HG02678 (cell line): ENCODE measurements around the gene GRID2.
"Not testable (repeated sequence)": the region's sequence is repeated elsewhere in the genome, so short reads cannot be mapped to it uniquely, and the experiment has no call there.

Source experiments
- ATAC-seq: cut with Tn5 transposase; IDR thresholded peaks from one replicate; pipeline ENCODE4 v1.9.1; 2021; ENCODE audit warnings: mild to moderate bottlenecking, moderate library complexity; ENCODE audit not compliant: unreplicated experiment

GRID2 gene

DNA sequence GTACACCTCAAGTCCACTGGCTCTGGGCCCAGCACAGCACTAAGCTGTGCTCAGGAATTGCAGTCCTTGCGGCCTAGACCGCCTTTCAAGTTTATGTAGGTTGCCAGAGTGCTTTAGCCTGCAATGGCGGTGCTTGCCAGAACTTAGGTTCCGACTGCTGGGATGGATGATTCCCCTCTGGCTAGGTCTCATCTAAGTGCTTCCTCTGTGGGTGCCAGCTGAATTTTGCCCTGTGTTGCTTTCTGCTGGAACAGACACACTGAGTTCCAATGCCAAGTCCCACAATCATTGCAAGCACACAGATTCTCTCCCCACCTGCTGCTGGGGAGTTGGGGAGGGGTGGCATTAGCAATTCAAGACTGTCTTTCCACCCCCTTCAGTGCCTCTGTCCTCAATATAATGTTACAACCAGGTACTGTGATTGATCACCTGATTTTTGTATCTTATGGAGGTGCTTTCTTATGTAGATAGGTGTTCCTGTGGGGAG, 129.5 kb downstream of the GRID2 start:
- no peak for ATAC-seq

DNA sequence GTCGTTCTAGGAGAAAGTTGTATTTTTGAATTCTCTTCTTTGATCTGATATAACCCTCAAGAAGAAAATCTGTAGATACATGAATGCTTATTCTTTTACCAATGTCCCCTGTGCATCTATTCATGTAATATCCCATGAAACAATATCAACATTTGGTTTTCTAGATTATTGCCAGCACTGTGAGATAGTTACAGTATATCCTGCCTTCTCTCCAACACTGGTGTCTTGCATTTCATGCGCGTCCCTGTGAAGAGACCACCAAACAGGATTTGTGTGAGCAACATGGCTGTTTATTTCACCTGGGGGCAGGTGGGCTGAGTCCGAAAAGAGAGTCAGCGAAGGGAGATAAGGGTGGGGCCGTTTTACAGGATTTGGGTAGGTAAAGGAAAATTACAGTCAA, 135.0 kb downstream of the GRID2 start:
- ATAC-seq = not testable (repeated sequence)

DNA sequence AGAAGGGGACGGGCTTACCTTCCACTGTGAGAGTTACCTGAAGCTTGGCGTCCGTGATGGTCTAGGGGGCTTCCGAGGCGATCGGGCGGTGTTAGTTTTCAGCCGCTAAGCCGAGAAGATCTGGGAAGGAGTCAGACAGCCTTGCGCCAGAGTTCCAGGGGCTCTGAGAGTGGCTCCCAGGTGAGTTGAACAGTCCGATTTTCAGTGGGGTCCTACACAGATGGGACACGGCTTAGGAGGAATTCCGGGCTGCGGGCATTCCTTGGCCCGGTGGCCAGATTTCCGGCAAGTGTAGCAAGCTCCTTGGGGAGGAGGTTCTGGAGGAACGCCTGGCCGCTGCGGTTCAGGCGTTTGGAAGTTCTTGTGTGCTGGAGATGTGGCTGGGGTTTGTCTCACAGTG, 138.4 kb downstream of the GRID2 start:
- not testable (repeated sequence) for ATAC-seq

DNA sequence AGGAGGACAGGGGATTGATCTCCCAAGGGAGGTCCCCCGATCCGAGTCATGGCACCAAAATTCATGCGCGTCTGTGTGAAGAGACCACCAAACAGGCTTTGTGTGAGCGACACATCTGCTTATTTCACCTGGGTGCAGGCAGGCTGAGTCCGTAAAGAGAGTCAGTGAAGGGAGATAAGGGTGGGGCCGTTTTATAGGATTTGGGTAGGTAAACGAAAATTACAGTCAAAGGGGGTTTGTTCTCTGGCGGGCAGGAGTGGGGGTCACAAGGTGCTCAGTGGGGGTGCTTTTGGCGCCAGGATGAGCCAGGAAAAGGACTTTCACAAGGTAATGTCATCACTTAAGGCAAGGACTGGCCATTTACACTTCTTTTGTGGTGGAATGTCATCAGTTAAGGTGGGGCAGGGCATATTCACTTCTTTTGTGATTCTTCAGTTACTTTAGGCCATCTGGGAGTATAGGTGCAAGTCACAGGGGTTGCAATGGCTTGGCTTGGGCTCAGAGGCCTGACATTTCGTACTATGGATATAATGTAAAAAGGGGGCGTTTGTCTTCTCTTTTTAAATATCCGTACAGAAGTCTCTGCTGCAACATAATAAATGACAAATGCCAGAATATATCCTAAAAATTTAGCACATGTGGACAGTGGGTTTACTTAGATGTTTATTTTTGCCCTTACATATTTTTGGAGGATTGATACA, 140.5 kb downstream of the GRID2 start:
- ATAC-seq = not testable (repeated sequence)

DNA sequence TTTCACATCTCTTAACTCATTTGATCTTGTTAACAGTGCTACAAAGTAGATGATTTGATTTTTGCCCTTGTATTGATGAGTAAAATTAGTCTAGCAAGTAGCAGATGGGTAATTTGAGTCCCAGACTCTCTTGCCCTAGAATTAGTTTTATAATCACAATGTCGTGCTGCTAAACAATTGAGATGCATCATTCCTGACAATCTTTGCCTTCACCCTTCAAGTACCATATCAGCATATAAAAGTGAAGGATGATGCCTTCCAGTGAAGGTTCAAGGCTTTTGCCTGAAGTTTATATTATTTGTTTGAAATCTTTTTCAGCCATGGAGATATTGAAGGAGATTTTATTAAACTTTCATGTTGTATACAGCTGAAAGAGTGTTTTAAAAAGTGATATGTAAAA, 141.4 kb downstream of the GRID2 start:
- no peak for ATAC-seq

DNA sequence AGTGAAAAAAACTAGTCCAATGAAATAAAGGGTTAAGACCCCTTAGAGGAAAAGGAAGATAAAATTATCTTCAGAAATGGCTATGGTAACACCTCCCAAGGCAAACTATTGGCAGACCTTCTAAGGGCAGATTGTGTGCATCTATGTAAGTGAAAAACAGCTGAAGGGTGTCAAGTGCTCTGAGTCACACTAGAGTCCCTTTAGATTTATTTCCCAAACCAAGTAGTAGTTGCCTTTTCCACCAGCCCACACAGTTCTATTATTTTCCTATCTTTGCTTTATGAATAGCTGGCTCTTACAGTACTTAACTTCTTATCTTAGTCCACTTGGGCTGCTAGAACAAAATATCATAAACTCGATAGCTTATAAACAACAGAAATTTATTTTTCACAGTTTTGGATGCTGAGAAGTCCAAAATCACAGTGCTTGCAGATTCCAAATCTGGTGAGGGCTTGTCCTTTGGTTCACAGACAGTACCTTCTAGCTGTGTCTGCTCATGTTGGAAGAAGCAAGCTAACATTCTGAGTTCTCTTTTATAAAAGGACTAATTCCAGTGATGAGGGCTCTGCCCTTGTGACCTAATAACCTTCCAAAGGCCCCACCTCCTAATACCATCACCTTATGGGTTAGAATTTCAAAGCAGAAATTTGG, 143.6 kb downstream of the GRID2 start:
- ATAC-seq = no peak

DNA sequence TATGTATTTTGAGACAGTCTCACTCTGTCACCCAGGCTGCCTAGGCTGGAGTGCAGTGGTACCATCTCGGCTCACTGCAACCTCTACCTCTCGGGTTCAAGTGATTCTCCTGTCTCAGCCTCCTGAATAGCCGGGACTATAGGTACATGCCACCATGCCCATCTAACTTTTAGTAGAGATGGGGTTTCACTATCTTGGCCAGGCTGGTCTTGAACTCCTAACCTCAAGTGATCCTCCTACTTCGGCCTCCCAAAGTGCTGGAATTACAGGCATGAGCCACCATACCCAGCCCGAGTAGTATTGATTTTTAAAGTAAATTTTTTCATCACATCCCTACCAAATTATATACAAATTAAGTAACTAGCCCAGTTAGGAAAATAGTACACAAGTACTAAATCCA, 144.4 kb downstream of the GRID2 start:
- not testable (repeated sequence) for ATAC-seq

DNA sequence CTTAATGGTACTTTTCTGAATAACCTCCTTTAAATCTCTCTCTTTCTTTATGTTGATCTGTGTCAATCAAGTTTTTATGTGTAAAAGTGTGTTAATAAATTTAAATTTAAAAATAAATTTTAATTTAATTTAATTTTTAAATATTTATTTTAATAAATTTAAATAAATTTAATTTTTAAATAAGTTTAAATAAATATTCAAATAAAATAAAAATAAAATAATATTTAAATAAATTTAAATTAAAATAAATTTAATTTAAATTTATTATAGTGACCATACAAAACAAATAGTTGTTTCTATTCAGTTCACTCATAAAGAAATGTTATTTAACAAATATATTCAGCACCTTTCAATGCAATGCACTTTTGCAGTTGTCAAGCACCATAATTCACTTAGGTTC, 146.9 kb downstream of the GRID2 start:
- no peak for ATAC-seq

DNA sequence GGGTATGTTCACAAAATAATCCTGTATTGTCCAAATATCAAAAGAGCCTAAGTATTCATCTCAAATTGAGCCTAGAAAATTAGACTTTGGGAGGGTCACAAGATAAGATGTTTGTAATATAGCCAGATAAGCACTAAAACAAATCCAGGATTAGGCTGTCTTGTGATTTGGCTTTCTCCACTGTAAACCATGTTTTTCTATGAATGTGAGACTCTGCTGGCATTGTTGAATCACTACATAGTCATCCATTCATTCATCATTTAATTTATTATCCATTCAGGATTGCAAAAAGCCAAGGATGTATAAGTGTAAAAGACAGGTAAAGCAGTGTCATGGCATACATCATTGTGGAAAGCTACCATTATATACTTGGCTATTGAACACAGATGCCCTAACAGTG, 148.0 kb downstream of the GRID2 start:
- no peak for ATAC-seq

DNA sequence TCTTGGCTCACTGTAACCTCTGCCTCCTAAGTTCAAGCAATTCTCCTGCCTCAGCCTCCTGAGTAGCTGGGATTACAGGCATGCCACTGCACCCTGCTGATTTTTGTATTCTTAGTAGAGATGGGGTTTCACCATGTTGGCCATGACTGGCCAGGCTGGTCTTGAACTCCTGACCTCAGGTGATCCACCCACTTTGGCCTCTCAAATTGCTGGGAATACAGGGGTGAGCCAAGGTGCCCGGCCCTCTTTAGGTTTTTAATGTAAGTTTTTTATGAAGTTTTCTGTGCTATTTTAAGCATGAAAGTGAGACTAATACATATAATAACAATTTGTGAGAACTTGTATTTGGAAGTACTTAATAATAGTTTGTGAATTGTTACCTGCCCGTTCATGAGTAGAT, 148.6 kb downstream of the GRID2 start:
- not testable (repeated sequence) for ATAC-seq

DNA sequence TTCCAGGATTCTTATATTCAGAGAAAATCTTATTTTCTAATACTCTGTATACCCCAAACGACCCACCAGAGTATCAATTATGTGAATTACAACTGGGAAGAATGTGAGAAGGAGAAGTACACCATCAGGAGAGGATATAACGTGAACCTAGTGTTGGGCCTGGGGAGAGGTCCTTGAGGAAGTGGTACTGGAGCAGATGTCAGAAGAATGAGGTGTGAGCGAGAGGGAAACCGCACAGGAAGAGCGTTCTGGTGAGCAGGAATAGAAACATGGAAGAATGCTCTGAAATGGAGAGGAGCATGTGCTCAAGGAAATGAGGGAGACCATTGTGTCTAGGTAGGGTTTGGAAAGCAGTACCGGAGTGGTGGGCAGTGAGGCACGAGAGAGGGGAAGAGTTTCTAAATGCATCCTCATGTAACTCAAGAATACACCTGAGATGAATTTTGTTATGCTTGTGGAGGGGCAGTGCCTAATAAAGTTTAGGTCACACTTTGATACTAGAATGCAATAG, 151.6 kb downstream of the GRID2 start:
- no peak for ATAC-seq

DNA sequence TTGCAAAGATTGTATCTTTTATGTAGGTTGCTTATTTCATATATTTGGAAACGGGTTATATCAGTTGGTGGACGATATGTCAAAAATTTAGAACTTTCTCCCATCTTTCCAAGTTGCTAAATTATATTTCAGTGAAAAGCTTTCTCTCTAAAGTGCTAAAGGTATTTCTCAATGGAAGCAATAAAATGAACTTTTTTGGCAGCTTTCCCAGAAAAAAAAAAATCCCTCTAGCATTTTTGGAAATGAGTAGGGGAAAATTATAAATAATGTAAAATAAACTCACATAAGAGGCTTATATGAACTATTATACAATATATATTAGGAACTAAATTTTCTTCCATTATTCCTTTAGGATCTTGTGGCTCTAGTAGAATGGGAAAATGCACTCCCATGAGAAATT, 152.2 kb downstream of the GRID2 start:
- ATAC-seq = no peak

DNA sequence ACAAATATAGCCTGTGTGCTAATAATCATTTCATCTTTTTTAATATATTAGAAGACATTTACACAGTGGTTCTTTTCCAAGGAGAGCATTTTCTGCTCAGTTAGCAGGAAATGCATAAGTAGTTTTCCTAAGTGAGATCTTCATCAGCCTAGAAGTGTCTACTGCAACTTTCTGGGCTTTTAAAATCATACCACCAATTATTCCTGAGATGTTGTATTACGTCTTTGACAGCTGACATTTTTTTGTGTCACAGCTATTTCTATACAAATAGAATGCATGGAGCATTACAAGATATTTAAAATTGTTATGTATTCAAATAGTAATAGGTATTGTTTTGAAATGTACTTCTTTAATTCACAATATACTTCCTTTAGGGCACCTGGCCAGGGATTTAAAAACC, 158.0 kb downstream of the GRID2 start:
- ATAC-seq = no peak

DNA sequence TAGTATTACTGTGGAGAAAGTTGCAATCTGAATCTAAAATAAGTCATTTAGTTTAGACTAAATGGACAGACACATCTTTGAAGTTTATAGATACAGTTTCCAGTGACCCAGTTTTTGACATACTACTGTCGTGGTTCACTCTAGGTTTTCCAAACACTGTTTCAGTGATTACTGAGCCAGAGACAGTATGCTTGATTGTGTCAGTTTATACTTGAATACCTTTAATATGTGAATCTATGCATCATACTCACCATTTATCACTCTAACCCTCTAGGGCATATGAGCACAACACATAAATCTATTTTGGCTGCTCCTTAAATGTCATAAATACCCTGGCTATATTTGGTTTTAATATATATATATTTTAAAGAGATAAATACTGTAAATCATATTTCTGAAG, 173.5 kb downstream of the GRID2 start:
- ATAC-seq = no peak

DNA sequence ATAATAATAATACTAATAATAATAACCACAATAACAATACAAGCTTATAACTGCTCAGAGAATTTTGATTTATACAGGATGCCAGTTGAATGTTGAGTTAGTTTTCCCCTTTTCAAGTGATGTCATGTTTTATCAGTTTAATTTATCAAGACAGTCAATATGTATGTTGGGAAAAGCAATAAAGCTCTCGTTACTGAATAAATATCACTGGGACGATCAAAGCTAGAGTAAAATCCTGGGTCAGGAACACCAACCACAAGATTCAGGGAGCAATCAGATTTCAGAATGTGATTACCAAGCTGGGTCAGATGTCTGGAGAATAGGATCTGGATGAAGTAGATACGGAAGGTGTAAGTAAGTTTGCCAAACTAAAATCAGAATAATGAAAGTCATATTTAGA, 179.6 kb downstream of the GRID2 start:
- no peak for ATAC-seq

DNA sequence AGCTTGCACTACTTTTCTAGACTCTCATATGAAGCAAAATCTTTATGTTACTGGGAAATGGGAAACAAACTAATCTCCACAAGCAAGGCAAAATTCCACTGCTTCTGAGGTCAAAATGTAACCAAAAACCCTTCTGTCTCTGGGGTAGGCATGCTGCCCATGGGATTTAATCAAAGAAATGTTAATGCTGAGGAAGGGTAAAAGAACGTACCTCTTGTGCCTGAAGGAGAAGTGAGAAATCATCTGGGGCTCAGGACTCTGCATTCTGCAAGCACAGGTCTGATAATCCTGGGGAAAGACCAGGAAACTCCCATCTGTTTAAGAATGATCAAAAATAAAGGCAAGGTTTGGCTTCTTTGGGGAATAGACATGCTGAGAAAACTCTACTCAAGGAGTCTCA, 184.7 kb downstream of the GRID2 start:
- ATAC-seq = no peak

DNA sequence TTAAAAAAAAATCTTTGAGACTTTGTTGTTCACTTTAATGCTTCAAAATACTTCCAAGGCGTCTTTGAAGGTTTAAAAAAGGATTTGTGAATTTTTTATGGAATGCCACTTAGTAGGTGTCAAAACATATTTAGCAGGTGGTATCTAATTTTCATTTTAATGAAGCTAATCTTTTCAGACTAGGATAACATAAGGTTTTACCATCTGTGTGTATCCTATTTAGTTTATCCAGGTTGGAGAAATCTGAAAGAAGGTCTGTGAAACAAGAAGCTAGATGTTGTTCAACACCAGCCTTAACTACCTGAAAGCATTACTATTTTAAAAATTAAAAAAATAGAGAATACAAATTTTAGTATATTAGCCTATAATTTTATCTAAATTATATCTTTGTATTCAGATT, 193.4 kb downstream of the GRID2 start:
- ATAC-seq = no peak

DNA sequence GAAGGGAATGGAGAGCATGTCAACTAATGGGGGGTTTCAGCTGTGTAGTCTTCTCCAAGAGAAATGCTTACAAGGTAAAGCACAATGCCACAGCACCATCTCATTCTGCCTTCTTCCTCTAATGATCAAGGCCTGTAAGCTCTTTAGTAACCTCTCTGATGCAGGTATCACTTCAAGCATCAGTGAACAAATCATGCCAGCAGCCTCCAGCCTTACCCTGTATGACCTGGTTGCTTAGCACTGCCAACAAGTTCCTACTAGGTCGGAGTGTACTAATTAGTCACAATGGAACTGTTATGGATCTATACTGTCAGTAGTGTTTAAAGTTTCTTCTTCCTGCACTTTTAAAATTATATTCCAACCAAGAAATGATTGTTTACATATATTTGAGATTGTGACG, 197.7 kb downstream of the GRID2 start:
- no peak for ATAC-seq

DNA sequence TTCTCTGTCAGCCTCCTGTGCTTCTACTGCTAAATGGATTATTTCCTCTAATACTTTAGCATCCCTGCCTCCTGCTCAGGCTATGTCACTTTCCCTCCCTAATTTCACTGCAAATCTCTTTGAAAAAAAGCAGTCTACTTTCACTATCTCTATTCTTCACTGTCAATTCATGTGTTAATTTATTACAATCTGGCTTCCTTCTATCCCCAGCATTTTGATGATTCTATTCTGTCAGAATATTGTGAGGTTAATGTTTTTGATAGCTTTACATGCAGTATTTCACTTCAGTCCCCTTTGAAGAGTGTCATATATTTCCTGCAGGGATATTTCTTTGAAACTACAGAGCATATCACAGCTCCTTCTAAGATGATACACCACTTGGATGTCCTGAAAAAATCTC, 203.2 kb downstream of the GRID2 start:
- no peak for ATAC-seq

DNA sequence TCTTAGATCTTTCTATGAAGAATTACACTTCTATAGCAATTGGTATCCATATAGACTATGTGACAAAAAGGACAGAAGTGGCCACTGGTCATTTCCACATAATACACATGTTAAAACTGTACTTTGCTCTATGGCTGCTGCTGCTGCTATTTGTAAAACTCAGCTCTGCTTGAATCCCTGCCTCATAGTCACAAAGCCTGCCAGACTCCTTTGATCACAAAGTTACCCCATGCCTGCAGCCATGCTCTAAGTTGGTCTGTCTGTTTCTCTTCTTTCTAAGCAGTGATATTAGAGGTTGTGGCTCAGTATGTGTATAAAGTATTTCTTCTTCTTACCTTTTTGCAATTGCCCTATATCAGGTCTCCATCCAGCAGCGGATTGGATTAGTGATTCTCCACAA, 210.9 kb downstream of the GRID2 start:
- no peak for ATAC-seq

DNA sequence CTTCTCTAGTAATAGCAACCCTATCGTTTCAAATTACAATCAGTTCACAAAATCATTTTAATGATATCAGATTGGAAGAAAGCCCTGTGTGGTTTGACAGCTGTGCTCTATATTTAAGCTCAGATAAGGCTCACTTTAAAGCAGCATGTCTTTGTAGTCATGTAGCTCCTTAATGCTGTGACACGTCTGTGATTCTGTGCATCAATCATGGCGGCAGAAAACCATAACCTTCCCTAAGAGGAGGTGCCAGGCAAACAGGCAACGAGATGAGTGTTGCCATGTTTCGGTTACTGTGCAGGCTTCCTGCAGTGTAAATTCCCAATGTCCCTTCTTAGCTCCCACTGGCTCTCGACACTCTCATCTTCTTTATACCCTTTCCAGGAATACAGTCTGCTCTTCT, 212.7 kb downstream of the GRID2 start:
- ATAC-seq = no peak

DNA sequence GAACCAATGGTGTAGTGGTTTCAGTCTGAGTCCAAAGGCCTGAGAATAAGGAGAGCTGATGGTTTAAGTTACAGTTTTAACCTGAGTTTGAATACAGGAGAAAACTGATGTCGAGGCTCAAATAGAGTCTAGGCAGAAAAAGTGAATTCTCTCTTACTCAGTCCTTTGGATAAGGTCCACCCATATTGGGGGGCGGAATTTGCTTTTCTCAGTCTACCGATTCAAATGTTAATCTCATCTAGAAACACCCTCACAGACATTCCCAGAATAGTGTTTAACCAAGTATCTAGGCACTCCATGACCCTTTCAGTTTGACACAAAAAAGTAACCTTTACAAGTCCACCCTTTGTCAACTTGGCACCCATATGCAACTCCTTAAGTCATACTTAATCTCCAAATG, 216.0 kb downstream of the GRID2 start:
- ATAC-seq = no peak

DNA sequence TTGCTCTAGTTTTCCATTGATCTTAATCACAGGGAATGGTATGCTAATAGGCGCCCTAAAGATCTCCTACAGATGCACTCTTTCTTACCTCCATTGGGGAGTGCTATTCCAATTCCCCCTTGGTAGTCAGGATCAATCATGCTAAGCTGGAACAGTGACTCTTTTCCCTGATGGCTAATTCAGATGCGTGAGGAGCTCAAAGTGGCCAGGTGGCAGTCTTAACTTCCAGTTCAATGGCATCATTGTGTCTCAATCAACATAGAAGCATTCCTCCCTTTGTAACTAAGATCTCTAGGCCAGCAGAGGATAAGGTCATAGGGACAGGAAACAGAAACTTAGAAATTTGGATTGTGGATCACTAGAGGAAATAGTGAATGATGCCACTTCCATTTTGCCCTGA, 216.8 kb downstream of the GRID2 start:
- ATAC-seq = no peak
